Tibial nerve (tissue), 4 donors: ENCODE measurements around the gene SLC23A2.

ENCODE experiments used
- CTCF ChIP-seq, 5 experiments: fragments of 200-600 bp in 3 of 5; fragments of 450-650 bp in 2 of 5; sonication (generic) in 3 of 5; IDR thresholded peaks; one replicate each; pipeline ENCODE4 v1.5.1; 2016 to 2019; ENCODE audit warnings: antibody characterized with exemption in 5 of 5, mild to moderate bottlenecking in 3 of 5, moderate library complexity in 2 of 5
- EP300 ChIP-seq, 2 donors: sonication (generic); formaldehyde crosslinking; IDR thresholded peaks; one replicate each; pipeline ENCODE4 v1.6.1; 2017; ENCODE audit warnings: antibody characterized with exemption in 2 of 2, mild to moderate bottlenecking in 1 of 2

GRCh38 chr20:5040345-5040744, 39.0 kb upstream of the SLC23A2 start:
- TF ChIP-seq CTCF (IDR thresholded peaks at IDR 0.05), result no peak
- no peak for TF ChIP-seq EP300 (IDR thresholded peaks at IDR 0.05)
